Activated T-helper 1 cell treated with anti-CD3 and anti-CD28 coated beads, Interleukin-12 subunit alpha, Interleukin-12 subunit beta, Interleukin-2, Interleukin-4 antibody, amounts not matched to agents 30 ng/mL and 10 ng/mL and 1 ng/mL, durations not matched to agents 14 hours and 24 hours and 36 hours (primary cell): Measurements from ENCODE around the gene NEGR1. TPM values are rescaled to one million over a fixed set of nuclear protein-coding genes. Genes with fewer than 3 reads are reported as not detected.
"Not testable (repeated sequence)": the region's sequence is repeated elsewhere in the genome, so short reads cannot be mapped to it uniquely, and the experiment has no call there.

Experiments used
- DNase-seq: peaks from one replicate; pipeline ENCODE4 v3.0.0; 2021; ENCODE audit warnings: low spot score
- H3K27ac Mint-ChIP-seq: one replicate; pipeline ENCODE4 v1.8.0; 2021; ENCODE audit warnings: mild to moderate bottlenecking, mixed read lengths
- H3K27me3 Mint-ChIP-seq: one replicate; pipeline ENCODE4 v1.8.0; 2022; ENCODE audit warnings: mild to moderate bottlenecking, moderate library complexity, mixed read lengths; ENCODE audit not compliant: insufficient read depth
- H3K36me3 Mint-ChIP-seq: one replicate; pipeline ENCODE4 v1.8.0; 2021; ENCODE audit warnings: low read depth, mixed read lengths
- H3K4me1 Mint-ChIP-seq: one replicate; pipeline ENCODE4 v1.8.0; 2021; ENCODE audit warnings: low read depth, mixed read lengths
- H3K4me3 Mint-ChIP-seq: one replicate; pipeline ENCODE4 v1.8.0; 2021; ENCODE audit warnings: mild to moderate bottlenecking, moderate library complexity, mixed read lengths
- H3K9me3 Mint-ChIP-seq: one replicate; pipeline ENCODE4 v1.8.0; 2021; ENCODE audit warnings: mixed read lengths
- intact Hi-C: fragments of 100-400 bp; cut with micrococcal nuclease; formaldehyde crosslinking; loops from one replicate; pipeline ENCODE4 v1.15.1; 2024
- total RNA-seq: library from RNA; stranded (reverse); gene quantifications from 2 replicates; pipeline ENCODE4 v1.2.3, GENCODE V29; 2022

The NEGR1 gene
- total RNA-seq, 1 donor from 2014 or later = not detected

- peaks cover 31% of the 10 kb centered on the region for H3K27me3 Mint-ChIP-seq
- no peaks in the 10 kb centered on the region for H3K9me3 Mint-ChIP-seq
- no peak for DNase-seq
- H3K36me3 Mint-ChIP-seq = peaks cover 1% of the 10 kb centered on the region
- intact Hi-C loops = loop anchor here (10.0 kb wide), 2 partner anchors 1197 to 1913 kb away; partner anchors contain the start of genes FPGT, LRRIQ3 and ZRANB2
- H3K27ac Mint-ChIP-seq = peak overlapping the region; percentile 18
- peaks cover 14% of the 10 kb centered on the region for H3K4me1 Mint-ChIP-seq
- peak overlapping the region; percentile 75 for H3K4me3 Mint-ChIP-seq
These were observed 585 bp downstream of the NEGR1 start for GRCh38 chr1:72281637-72282270.

GRCh38 chr1:72281144-72281543 is 1.2 kb downstream of the NEGR1 start:
- intact Hi-C loops = loop anchor here (10.0 kb wide), 2 partner anchors 1196 to 1914 kb away; partner anchors contain the start of genes FPGT, LRRIQ3 and ZRANB2
- peak overlapping the region; percentile 75 for H3K4me3 Mint-ChIP-seq
- no peaks in the 10 kb centered on the region for H3K9me3 Mint-ChIP-seq
- H3K27ac Mint-ChIP-seq = no peak overlapping the region
- peaks cover 14% of the 10 kb centered on the region for H3K4me1 Mint-ChIP-seq
- peaks cover 1% of the 10 kb centered on the region for H3K36me3 Mint-ChIP-seq
- peaks cover 31% of the 10 kb centered on the region for H3K27me3 Mint-ChIP-seq
- DNase-seq = no peak

GRCh38 chr1:72280711-72281110 is 1.6 kb downstream of the NEGR1 start:
- Mint-ChIP-seq H3K27me3 (peaks cover 31% of the 10 kb centered on the region), H3K27ac (no peak overlapping the region), H3K36me3 (peaks cover 1% of the 10 kb centered on the region), H3K4me3 (no peak overlapping the region), H3K9me3 (no peaks in the 10 kb centered on the region), H3K4me1 (peaks cover 14% of the 10 kb centered on the region)
- intact Hi-C loops = loop anchor here (10.0 kb wide), 2 partner anchors 1196 to 1914 kb away; partner anchors contain the start of genes FPGT, LRRIQ3 and ZRANB2
- no peak for DNase-seq

GRCh38 chr1:72280131-72280530 is 2.2 kb downstream of the NEGR1 start:
- no peak overlapping the region for H3K4me3 Mint-ChIP-seq
- H3K27ac Mint-ChIP-seq = no peak overlapping the region
- H3K9me3 Mint-ChIP-seq = no peaks in the 10 kb centered on the region
- peaks cover 14% of the 10 kb centered on the region for H3K4me1 Mint-ChIP-seq
- H3K36me3 Mint-ChIP-seq = peaks cover 1% of the 10 kb centered on the region
- H3K27me3 Mint-ChIP-seq = peaks cover 29% of the 10 kb centered on the region
- DNase-seq = no peak
- intact Hi-C loops = loop anchor here (10.0 kb wide), 2 partner anchors 1195 to 1915 kb away; partner anchors contain the start of genes FPGT, LRRIQ3 and ZRANB2

GRCh38 chr1:72278461-72278860 is 3.9 kb downstream of the NEGR1 start:
- Mint-ChIP-seq H3K27me3 (peaks cover 29% of the 10 kb centered on the region), H3K36me3 (peaks cover 1% of the 10 kb centered on the region), H3K9me3 (no peaks in the 10 kb centered on the region), H3K27ac (no peak overlapping the region), H3K4me1 (peaks cover 14% of the 10 kb centered on the region), H3K4me3 (no peak overlapping the region)
- DNase-seq = no peak
- intact Hi-C loops = no loop called here

GRCh38 chr1:72271555-72272085 is 10.7 kb downstream of the NEGR1 start:
- H3K27me3 Mint-ChIP-seq = peaks cover 4% of the 10 kb centered on the region
- intact Hi-C loops = no loop called here
- DNase-seq = no peak
- H3K9me3 Mint-ChIP-seq = no peaks in the 10 kb centered on the region
- H3K36me3 Mint-ChIP-seq = no peaks in the 10 kb centered on the region
- no peak overlapping the region for H3K4me3 Mint-ChIP-seq
- no peaks in the 10 kb centered on the region for H3K4me1 Mint-ChIP-seq
- H3K27ac Mint-ChIP-seq = no peak overlapping the region

- intact Hi-C loops = no loop called here
- H3K27ac Mint-ChIP-seq = no peak overlapping the region
- no peak overlapping the region for H3K4me3 Mint-ChIP-seq
- H3K36me3 Mint-ChIP-seq = no peaks in the 10 kb centered on the region
- H3K9me3 Mint-ChIP-seq = no peaks in the 10 kb centered on the region
- no peaks in the 10 kb centered on the region for H3K4me1 Mint-ChIP-seq
- DNase-seq = no peak
- H3K27me3 Mint-ChIP-seq = no peaks in the 10 kb centered on the region
These were observed 19.6 kb downstream of the NEGR1 start for GRCh38 chr1:72262735-72263134.

- intact Hi-C loops = no loop called here
- no peaks in the 10 kb centered on the region for H3K4me1 Mint-ChIP-seq
These were observed 29.2 kb downstream of the NEGR1 start for GRCh38 chr1:72253132-72253531.

GRCh38 chr1:72241397-72241796 is 40.9 kb downstream of the NEGR1 start:
- DNase-seq = no peak
- intact Hi-C loops = no loop called here

More at GRCh38 chr1:72253132-72253531, 29.2 kb downstream of the NEGR1 start:
- Mint-ChIP-seq H3K36me3 (no peaks in the 10 kb centered on the region), H3K27me3 (no peaks in the 10 kb centered on the region), H3K27ac (no peak overlapping the region), H3K4me3 (no peak overlapping the region), H3K9me3 (no peaks in the 10 kb centered on the region)
- no peak for DNase-seq

GRCh38 chr1:72235931-72236330 is 46.4 kb downstream of the NEGR1 start:
- DNase-seq, H3K9me3 Mint-ChIP-seq, H3K4me3 Mint-ChIP-seq, H3K27ac Mint-ChIP-seq, H3K36me3 Mint-ChIP-seq, H3K27me3 Mint-ChIP-seq, H3K4me1 Mint-ChIP-seq, intact Hi-C loops: not testable (repeated sequence)

More at GRCh38 chr1:72241397-72241796, 40.9 kb downstream of the NEGR1 start:
- Mint-ChIP-seq H3K4me1 (no peaks in the 10 kb centered on the region), H3K4me3 (no peak overlapping the region), H3K36me3 (no peaks in the 10 kb centered on the region), H3K27me3 (no peaks in the 10 kb centered on the region), H3K27ac (no peak overlapping the region), H3K9me3 (no peaks in the 10 kb centered on the region)

- H3K4me1 Mint-ChIP-seq = no peaks in the 10 kb centered on the region
- no peaks in the 10 kb centered on the region for H3K36me3 Mint-ChIP-seq
- DNase-seq = no peak
- H3K27ac Mint-ChIP-seq = no peak overlapping the region
- no peaks in the 10 kb centered on the region for H3K27me3 Mint-ChIP-seq
- no peak overlapping the region for H3K4me3 Mint-ChIP-seq
- H3K9me3 Mint-ChIP-seq = peaks cover 8% of the 10 kb centered on the region
- intact Hi-C loops = no loop called here
These were observed 47.3 kb downstream of the NEGR1 start for GRCh38 chr1:72235062-72235461.

GRCh38 chr1:72230746-72231145 is 51.6 kb downstream of the NEGR1 start:
- Mint-ChIP-seq H3K27ac (no peak overlapping the region), H3K36me3 (no peaks in the 10 kb centered on the region), H3K4me1 (no peaks in the 10 kb centered on the region), H3K9me3 (peaks cover 8% of the 10 kb centered on the region), H3K27me3 (no peaks in the 10 kb centered on the region), H3K4me3 (no peak overlapping the region)
- no peak for DNase-seq
- intact Hi-C loops = no loop called here

- H3K9me3 Mint-ChIP-seq = peaks cover 8% of the 10 kb centered on the region
- DNase-seq = no peak
- no peaks in the 10 kb centered on the region for H3K36me3 Mint-ChIP-seq
- no peaks in the 10 kb centered on the region for H3K4me1 Mint-ChIP-seq
- intact Hi-C loops = no loop called here
- H3K4me3 Mint-ChIP-seq = no peak overlapping the region
- no peak overlapping the region for H3K27ac Mint-ChIP-seq
- no peaks in the 10 kb centered on the region for H3K27me3 Mint-ChIP-seq
These were observed 52.4 kb downstream of the NEGR1 start for GRCh38 chr1:72229893-72230292.
